ENCODE data around the gene ZNRF2. TPM values are rescaled to one million over a fixed set of nuclear protein-coding genes. Genes with fewer than 3 reads are reported as not detected.

The ZNRF2 gene
- 25.5 and 37.7 TPM in 2 replicates for total RNA-seq (ENCODE audit: low replicate concordance)

DNA sequence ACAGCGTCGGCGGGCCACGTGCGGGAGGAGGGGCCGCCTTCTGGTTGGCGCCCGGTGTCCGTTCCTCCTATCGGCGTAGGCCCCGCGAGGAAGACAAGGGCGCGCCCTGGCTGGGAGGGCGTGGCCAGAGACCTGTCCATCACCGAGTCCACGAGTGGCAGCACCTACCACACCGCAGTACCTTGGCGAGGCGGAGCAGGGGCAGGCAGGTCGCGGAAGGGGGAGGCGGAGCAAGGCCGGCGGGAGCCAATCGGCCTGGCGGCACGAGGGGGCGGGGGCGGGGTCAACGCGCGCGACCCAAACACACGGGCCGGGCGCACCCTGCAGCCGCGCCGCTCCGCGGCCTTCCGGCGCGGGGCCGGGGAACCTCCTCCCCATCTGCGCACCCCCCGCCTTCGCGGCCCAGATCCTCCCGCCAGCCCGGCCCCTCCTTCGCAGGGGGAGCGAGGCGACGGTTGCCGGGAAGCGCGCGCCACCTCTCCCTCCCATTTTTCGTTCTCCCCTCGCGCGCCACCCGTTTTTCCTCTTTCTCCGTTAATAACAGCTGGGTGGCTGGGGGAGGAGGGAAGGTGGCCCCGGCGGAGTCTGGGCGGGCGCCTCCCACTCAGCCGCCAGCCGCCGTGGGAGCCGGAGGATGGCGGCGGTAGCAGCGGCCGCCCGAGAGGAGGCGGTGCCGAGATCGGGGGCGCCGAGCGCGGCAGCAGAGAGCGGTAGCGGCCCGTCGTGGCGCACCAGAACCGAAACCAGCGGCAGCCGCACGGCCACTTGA is at the start of gene ZNRF2:
Gene ZNRF2, plus strand, starts transcription at position 300 of the 769 bp plus-strand sequence. CDS start 761 bp downstream, outside the sequence.
- Histone ChIP-seq H3K36me3 (no peaks in the 10 kb centered on the region), H3K4me1 (peaks cover 39% of the 10 kb centered on the region), H3K79me2 (ENCODE audit: low read depth) (peaks cover 40% of the 10 kb centered on the region), H4K20me1 (ENCODE audit: low read depth) (peaks cover 37% of the 10 kb centered on the region), H3F3A (ENCODE audit: low read depth) (peaks cover 27% of the 10 kb centered on the region), H3K9ac (no peak within 1 kb of the TSS), H2AFZ (replicated peaks) (peak within 1 kb of the TSS; percentile 84), H3K9me3 (ENCODE audit: low read depth) (no peaks in the 10 kb centered on the region), H3K27ac (peak within 1 kb of the TSS; percentile 91), H3K4me3 (peak within 1 kb of the TSS; percentile 99), H3K27me3 (no peaks in the 10 kb centered on the region), H3K4me2 (peak within 1 kb of the TSS; percentile 76)
- Mint-ChIP-seq H3K27ac (peak within 1 kb of the TSS; percentile 50), H3K4me3 (peak within 1 kb of the TSS; percentile 84), H3K27me3 (ENCODE audit: insufficient read depth, low read depth) (peaks cover 2% of the 10 kb centered on the region), H3K4me1 (peaks cover 32% of the 10 kb centered on the region), H3K9me3 (no peaks in the 10 kb centered on the region), H3K36me3 (no peaks in the 10 kb centered on the region)
- DNase-seq (ENCODE audit: low spot score), result peak; percentile 99
- TF ChIP-seq EZH2 (IDR thresholded peaks at IDR 0.05) (peak; percentile 47), EZH2phosphoT487 (IDR thresholded peaks at IDR 0.05) (no peak)
- TF ChIP-seq, protein P1, sequence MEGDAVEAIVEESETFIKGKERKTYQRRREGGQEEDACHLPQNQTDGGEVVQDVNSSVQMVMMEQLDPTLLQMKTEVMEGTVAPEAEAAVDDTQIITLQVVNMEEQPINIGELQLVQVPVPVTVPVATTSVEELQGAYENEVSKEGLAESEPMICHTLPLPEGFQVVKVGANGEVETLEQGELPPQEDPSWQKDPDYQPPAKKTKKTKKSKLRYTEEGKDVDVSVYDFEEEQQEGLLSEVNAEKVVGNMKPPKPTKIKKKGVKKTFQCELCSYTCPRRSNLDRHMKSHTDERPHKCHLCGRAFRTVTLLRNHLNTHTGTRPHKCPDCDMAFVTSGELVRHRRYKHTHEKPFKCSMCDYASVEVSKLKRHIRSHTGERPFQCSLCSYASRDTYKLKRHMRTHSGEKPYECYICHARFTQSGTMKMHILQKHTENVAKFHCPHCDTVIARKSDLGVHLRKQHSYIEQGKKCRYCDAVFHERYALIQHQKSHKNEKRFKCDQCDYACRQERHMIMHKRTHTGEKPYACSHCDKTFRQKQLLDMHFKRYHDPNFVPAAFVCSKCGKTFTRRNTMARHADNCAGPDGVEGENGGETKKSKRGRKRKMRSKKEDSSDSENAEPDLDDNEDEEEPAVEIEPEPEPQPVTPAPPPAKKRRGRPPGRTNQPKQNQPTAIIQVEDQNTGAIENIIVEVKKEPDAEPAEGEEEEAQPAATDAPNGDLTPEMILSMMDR (IDR thresholded peaks at IDR 0.05), result peak; percentile 58

DNA sequence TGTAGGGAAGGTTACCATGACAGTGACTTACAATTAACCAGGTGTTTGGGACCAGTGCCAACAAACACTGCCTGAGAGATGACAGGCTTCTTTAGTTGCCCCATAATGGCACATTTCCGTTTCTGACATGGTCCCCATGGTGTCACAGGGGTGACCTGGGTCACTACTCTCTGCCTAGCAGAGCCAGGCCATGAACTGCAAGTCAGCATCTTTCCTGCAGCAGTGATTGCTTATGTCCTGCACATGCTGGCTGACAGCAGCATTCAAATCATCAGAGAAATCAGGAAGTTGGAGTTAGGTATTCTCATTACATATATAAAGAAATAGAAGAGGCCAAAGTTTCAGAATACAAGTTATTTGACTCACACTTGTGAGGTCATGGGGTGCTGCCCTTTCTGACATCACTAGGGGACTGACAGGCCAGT is 47.1 kb upstream of the ZNRF2 start:
- H3K4me1 Mint-ChIP-seq, result peaks cover 7% of the 10 kb centered on the region
- Histone ChIP-seq H3F3A (ENCODE audit: low read depth) (no peaks in the 10 kb centered on the region), H3K27ac (no peak overlapping the region), H3K36me3 (no peaks in the 10 kb centered on the region), H3K4me1 (no peaks in the 10 kb centered on the region), H3K27me3 (no peaks in the 10 kb centered on the region), H4K20me1 (ENCODE audit: low read depth) (no peaks in the 10 kb centered on the region), H3K9me3 (ENCODE audit: low read depth) (no peaks in the 10 kb centered on the region), H3K79me2 (ENCODE audit: low read depth) (no peaks in the 10 kb centered on the region), H3K4me3 (no peak overlapping the region), H3K4me2 (no peak overlapping the region), H3K9ac (no peak overlapping the region), H2AFZ (replicated peaks) (no peak overlapping the region)
- DNase-seq (ENCODE audit: low spot score), result no peak
- H3K9me3 Mint-ChIP-seq, result no peaks in the 10 kb centered on the region
- H3K27me3 Mint-ChIP-seq (ENCODE audit: insufficient read depth, low read depth), result peaks cover 3% of the 10 kb centered on the region
- TF ChIP-seq EZH2phosphoT487 (IDR thresholded peaks at IDR 0.05) (no peak), EZH2 (IDR thresholded peaks at IDR 0.05) (no peak)
- TF ChIP-seq, protein P1 (IDR thresholded peaks at IDR 0.05), result no peak
- H3K4me3 Mint-ChIP-seq, result no peak overlapping the region
- H3K36me3 Mint-ChIP-seq, result no peaks in the 10 kb centered on the region
- H3K27ac Mint-ChIP-seq, result no peak overlapping the region

DNA sequence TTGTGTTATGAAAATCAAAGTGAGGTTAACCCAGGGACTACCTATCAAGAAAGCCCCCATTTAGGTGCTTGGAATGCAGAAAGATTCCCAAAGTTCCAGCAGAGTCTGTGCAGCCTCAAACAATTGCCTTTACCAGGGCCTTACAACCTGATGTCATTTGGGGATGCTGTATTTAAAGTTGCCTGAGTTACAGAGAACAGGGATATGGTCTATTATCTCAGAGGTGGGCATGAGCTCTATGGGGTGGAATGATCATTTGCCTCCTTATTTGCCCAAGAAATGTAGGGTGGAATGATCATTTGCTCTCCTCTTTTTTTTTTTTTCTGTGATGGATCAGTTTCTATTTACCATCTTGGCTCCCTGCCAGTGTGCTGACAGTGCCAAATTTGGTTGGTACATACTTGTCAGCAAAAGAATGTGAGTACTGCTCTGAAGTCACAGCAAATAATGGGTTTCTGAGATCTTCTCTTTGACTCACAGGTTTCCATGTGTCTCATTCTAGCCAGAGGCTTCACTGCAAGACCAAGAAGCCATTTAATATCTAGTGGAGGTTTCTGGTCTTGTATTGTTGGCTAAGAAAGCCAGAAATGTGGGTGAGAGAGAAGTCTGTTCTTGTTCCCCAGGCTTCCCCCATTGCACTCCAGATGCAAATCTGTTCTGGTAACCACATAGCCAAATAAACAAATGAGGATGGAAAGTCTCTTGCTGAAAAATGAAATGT is 45.5 kb upstream of the ZNRF2 start:
- Histone ChIP-seq H3K27ac (no peak overlapping the region), H3K27me3 (no peaks in the 10 kb centered on the region), H3K79me2 (ENCODE audit: low read depth) (no peaks in the 10 kb centered on the region), H2AFZ (replicated peaks) (no peak overlapping the region), H3K9ac (no peak overlapping the region), H3K4me1 (no peaks in the 10 kb centered on the region), H3K4me3 (no peak overlapping the region), H3K9me3 (ENCODE audit: low read depth) (no peaks in the 10 kb centered on the region), H3K36me3 (no peaks in the 10 kb centered on the region), H4K20me1 (ENCODE audit: low read depth) (no peaks in the 10 kb centered on the region), H3K4me2 (no peak overlapping the region), H3F3A (ENCODE audit: low read depth) (no peaks in the 10 kb centered on the region)
- TF ChIP-seq EZH2 (IDR thresholded peaks at IDR 0.05) (no peak), EZH2phosphoT487 (IDR thresholded peaks at IDR 0.05) (no peak)
- TF ChIP-seq, protein P1 (IDR thresholded peaks at IDR 0.05), result no peak
- Mint-ChIP-seq H3K4me1 (peaks cover 7% of the 10 kb centered on the region), H3K9me3 (no peaks in the 10 kb centered on the region), H3K27ac (no peak overlapping the region), H3K36me3 (no peaks in the 10 kb centered on the region), H3K4me3 (no peak overlapping the region), H3K27me3 (ENCODE audit: insufficient read depth, low read depth) (peaks cover 3% of the 10 kb centered on the region)
- no peak for DNase-seq (ENCODE audit: low spot score)

Data from neural progenitor cell (in vitro differentiated cells).